HG03064 (cell line): ENCODE results near the gene CHN1.

Experiments
- ATAC-seq: cut with Tn5 transposase; IDR thresholded peaks from one replicate; pipeline ENCODE4 v1.9.1; 2021; ENCODE audit warnings: low read depth; ENCODE audit not compliant: unreplicated experiment

CHN1 gene

GRCh38 chr2:174836377-174836994, 168.7 kb downstream of the CHN1 start:
- ATAC-seq = no peak

DNA sequence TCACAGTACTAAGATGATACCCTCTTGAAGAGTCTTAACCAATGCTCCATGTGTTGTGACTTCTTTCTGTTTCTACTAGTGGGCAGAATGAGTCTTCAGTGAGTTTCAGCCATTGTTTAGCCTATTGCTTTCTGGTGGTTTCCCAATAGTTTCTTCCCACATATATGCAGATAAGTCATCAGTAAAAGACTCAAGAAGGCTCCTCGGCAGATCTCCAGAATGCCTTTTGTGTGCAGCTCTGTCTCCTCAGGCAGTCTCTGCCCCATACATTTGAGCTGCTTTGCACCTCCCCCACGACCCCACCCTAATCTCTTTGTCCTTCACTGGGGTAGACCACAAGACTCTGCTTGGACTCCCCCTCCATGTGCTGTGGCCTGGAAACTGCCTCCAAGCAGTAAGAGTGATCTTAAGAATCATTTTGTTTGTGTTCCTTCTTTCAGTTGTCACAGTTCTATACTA, 169.4 kb downstream of the CHN1 start:
- ATAC-seq = no peak

DNA sequence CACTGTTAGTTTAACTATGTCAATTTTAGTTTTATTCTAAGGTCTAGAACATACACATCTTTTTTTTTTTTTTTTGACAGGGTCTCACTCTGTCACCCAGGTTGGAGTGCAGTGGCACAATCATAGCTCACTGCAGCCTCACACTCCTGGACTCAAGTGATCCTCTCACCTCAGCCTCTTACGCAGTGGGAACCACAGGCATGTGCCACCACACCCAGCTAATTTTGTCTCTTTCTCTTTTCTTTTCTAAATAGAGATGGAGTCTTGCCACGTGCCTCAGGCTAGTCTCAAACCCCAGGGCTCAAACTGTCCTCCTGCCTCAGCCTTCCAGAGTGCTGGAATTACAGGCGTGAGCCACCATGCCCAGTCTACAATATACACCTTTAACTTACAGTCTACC, 171.4 kb downstream of the CHN1 start:
- no peak for ATAC-seq

GRCh38 chr2:174830561-174830960, 174.6 kb downstream of the CHN1 start:
- no peak for ATAC-seq

DNA sequence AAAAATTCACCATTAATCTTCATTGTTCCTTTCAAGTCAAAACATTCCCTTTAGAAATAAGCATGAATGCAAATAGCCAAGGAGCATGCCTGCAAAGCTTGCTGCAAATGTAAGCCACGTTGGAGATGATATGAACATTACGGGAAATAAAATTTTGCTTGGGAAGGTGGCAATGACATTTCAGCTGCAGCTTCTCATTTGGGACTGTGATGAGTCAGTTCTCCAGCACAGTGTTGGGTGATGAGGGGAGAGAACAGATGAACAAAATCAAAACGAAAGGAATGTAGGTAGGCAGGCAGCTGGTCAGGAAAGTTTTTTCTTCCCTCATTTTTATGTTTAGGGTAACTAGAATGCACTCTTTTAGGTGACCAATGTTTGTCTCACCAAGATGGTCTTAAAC, 175.6 kb downstream of the CHN1 start:
- ATAC-seq = no peak

GRCh38 chr2:174827371-174828369, 177.5 kb downstream of the CHN1 start:
- ATAC-seq = no peak

DNA sequence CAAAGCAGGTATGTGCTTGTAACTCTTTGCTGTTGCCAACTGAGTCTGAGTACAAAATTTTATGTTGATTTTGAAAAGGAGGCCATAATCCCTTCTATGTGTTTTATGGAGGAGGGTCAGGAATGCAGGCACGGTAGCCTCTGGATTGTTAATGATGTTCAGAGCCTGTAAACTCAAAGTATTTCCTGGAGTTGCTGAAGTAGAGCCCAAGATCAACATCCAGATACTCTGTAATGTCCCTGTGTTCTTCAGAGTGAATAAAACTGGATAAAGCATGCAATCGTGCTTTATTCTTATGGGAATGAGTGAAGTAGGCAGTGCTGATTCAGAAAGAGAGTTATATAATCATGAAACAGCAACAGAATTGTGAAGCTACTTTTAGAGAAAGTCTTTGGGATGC, 179.1 kb downstream of the CHN1 start:
- ATAC-seq = no peak

DNA sequence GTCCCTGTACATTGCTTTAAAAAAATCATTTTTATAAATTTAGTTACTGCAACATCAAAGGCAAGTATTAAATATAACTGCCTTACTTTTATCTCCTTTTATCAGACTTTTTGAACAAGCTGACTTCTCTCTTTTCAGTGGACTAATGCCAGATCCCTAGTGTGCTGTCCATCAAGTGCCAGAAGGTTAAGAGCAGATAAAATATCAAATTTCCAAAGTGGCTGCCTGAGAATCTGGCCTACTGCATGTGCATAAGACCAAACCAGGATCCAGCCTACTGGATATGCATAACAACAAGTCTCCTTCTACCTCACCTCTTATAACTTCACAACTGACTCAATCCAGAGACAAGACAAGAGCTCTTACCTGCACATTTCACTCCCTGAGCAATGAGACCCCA, 181.1 kb downstream of the CHN1 start:
- no peak for ATAC-seq

GRCh38 chr2:174821628-174822027, 183.6 kb downstream of the CHN1 start:
- no peak for ATAC-seq

DNA sequence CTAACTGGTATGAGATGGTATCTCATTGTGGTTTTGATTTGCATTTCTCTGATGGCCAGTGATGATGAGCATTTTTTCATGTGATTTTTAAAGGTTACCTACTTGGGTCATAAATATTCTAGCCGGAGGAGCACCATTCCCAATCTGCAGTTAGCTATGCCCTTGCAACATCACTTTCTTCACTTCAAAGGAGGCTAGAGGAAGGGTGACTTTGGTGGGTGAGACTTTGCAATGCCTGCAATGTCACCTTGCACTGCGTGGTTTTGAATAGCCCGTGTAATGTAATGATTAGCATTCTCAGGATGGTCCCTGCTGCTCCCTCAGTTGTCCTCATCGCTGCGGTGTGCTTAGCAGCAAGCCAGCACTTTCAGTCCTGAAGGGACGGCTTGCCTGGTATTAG, 184.8 kb downstream of the CHN1 start:
- no peak for ATAC-seq

GRCh38 chr2:174815526-174815925, 189.7 kb downstream of the CHN1 start:
- ATAC-seq = no peak

DNA sequence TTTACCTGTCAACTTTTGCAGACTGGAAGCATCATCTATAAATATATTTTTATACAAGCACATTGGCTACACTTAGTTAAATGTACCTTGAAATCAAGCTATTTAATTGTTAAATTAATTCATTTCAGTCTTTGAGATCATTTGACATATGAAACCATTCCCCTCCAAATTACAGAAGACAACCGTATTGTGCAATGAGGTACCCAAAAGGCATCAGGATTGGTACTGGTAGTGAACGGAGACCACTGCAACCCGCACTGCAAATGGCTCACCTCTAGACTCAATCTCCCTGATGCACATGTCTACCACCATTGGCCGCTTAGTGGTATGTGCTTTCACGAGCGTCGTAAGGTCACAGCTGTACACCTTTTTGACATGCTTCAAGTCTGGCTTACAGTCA, 193.1 kb downstream of the CHN1 start:
- ATAC-seq = no peak

DNA sequence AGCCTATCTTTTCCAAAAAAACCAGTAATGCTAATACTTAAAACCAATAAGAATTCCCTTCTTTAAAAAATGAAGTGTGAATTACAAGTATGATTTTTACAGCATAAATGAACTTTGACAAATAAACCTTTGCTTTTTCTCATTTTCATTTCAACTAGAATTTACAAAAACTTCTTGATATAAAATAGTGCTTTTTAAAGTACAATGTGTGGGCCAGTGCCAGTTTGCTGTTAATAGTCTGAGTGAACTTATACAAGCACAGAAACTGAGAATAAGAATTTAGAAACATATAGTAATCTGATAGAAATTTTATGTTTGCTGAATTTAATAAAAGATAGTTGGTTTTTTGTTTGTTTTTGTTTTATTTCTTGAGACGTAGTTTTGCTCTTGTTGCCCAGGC, 197.2 kb downstream of the CHN1 start:
- no peak for ATAC-seq

DNA sequence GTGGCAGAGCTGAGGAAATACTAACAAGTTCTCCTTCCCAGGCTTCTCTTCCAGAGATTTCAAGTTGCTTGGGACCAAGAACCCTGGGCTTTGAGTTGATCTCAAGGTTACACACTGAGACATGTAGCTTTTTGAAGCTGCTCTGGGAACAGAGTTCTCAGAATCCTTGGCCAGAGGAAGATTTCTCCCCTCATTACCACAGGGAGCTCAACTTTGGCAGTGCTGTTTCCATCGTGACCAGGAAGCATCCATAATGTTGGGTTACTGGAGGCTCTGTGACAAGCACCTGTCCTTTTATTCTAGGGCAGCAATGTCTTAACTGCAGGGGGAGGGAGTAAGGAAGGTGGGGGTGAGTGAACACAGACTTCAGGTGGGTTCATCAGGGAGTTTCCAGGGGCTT, 199.4 kb downstream of the CHN1 start:
- no peak for ATAC-seq

- no peak for ATAC-seq
Observed at GRCh38 chr2:174802459-174802858, 202.7 kb downstream of the CHN1 start.

DNA sequence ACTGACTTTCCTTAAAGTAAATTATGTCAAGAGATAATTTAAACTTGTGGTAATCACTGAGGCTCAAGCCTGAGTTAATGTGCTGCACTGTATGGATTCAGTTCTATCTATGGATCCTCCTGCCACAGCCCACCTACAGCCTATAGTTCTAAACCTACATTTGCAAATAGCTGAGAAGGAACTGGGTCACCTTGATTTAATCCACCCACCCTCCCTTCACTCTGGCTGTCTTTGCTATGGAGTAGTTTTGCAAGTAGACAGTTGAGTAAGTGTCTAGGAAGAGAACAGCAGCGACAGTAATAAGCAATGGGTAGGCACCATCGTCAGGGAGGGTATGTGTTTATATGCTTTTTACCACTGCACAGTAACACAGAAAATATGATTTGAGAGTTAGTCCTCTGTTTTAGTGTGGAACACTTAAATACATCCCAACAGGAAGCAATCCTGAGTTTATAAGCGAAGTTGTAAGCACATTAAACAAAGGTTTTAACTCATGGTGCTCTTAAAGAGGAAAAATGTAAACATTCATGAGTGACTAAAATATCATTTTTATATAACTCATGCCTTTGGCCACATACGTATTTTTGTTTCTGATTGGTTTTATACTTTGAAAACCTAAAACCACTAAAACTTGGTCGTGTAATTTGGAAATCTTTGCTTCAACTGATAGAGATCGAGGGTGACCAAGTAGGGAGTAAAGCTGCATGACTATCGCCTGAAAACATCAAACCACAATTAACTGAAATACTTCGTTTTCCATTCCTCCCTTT, 204.6 kb downstream of the CHN1 start:
- no peak for ATAC-seq

GRCh38 chr2:174798801-174799200, 206.4 kb downstream of the CHN1 start:
- no peak for ATAC-seq

- ATAC-seq = no peak
Observed at GRCh38 chr2:174797781-174798276, 207.4 kb downstream of the CHN1 start.

GRCh38 chr2:174796319-174796771, 208.8 kb downstream of the CHN1 start:
- ATAC-seq = no peak

- ATAC-seq = no peak
Observed at GRCh38 chr2:174794851-174795374, 210.3 kb downstream of the CHN1 start.
